Gastroesophageal sphincter (tissue), 3 donors: ENCODE data around the gene ATP11A.

Experiments used
- EP300 ChIP-seq: sonication (generic); formaldehyde crosslinking; IDR thresholded peaks from one replicate; pipeline ENCODE4 v1.6.1; 2017; ENCODE audit warnings: antibody characterized with exemption, mild to moderate bottlenecking
- POLR2A ChIP-seq, 2 donors: fragments of 450-650 bp; IDR thresholded peaks; one replicate each; pipeline ENCODE4 v1.6.1; 2017; ENCODE audit warnings: antibody characterized with exemption in 2 of 2, mild to moderate bottlenecking in 2 of 2, moderate library complexity in 1 of 2
- POLR2AphosphoS5 ChIP-seq: sonication (generic); formaldehyde crosslinking; IDR thresholded peaks from one replicate; pipeline ENCODE4 v1.6.1; 2017; ENCODE audit warnings: antibody characterized with exemption
- TF ChIP-seq, protein P1 (sequence below), 4 experiments: fragments of 200-600 bp in 2 of 4; fragments of 450-650 bp in 2 of 4; sonication (generic) in 1 of 4; IDR thresholded peaks; one replicate each; pipeline ENCODE4 v1.5.1; 2017 to 2019; ENCODE audit warnings: antibody characterized with exemption in 4 of 4, mild to moderate bottlenecking in 2 of 4, moderate library complexity in 2 of 4

DNA sequence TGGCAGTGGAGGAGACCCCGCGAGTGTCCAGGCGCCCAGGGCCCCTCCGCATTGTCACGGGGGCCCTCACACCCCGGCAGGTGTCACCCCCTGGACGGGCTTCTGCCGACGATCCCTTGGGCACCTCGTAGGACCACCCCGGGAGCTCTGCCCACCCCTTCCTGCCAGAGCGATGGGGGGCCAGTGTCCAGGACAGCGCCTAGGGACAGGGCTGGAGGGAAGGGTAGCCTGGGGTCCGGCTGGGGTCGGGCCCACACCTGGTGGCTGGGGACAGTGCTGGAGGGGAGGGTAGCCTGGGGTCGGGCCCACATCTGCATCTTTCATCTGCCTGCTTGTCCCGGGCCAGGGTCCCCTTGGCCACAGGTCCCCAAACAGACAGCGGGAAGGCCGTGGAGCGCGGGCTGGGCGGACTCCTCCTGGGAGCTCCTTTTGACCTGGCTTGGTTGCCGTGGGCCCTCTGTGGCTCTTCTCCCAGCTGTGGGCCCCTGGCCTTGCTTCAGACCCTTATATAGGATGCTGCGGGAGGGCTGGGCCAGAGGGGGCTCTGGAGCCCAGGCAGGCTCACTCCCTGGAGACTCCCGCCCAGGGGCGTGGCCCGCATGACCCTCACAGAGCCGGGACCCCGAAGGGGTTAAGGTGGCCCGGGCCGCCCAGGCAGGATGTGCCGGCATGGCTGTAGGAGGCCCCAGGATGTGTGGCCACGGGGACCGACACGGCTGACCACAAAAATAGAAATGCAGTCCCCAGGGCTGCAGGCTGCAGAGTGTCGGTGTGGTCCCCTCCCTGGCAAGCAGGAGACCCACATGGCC is 205.0 kb downstream of the ATP11A start:
- TF ChIP-seq, protein P1, sequence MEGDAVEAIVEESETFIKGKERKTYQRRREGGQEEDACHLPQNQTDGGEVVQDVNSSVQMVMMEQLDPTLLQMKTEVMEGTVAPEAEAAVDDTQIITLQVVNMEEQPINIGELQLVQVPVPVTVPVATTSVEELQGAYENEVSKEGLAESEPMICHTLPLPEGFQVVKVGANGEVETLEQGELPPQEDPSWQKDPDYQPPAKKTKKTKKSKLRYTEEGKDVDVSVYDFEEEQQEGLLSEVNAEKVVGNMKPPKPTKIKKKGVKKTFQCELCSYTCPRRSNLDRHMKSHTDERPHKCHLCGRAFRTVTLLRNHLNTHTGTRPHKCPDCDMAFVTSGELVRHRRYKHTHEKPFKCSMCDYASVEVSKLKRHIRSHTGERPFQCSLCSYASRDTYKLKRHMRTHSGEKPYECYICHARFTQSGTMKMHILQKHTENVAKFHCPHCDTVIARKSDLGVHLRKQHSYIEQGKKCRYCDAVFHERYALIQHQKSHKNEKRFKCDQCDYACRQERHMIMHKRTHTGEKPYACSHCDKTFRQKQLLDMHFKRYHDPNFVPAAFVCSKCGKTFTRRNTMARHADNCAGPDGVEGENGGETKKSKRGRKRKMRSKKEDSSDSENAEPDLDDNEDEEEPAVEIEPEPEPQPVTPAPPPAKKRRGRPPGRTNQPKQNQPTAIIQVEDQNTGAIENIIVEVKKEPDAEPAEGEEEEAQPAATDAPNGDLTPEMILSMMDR (IDR thresholded peaks at IDR 0.05) = no peak
- TF ChIP-seq EP300 = no peak
- no peak for TF ChIP-seq POLR2A (IDR thresholded peaks at IDR 0.05)
- no peak for TF ChIP-seq POLR2AphosphoS5
